Progenitor cell of endocrine pancreas (in vitro differentiated cells): ENCODE results near the gene TTLL11. TPM values are rescaled to one million over a fixed set of nuclear protein-coding genes. Genes with fewer than 3 reads are reported as not detected.

ENCODE experiments used
- DNase-seq: peaks from one replicate; pipeline ENCODE4 v3.0.0; 2021; ENCODE audit warnings: low spot score; ENCODE audit not compliant: unreplicated experiment
- H3K27ac Mint-ChIP-seq: 2 replicates; pipeline ENCODE4 v1.8.0; 2021; ENCODE audit warnings: mild to moderate bottlenecking, moderate library complexity, mixed read lengths
- H3K27me3 Mint-ChIP-seq: 2 replicates; pipeline ENCODE4 v1.8.0; 2021; ENCODE audit warnings: mixed read lengths
- H3K36me3 Mint-ChIP-seq: 2 replicates; pipeline ENCODE4 v1.8.0; 2022; ENCODE audit warnings: mixed read lengths; ENCODE audit not compliant: insufficient read depth
- H3K4me1 Mint-ChIP-seq: 2 replicates; pipeline ENCODE4 v1.8.0; 2021; ENCODE audit warnings: low read depth, mixed read lengths
- H3K4me3 Mint-ChIP-seq: 2 replicates; pipeline ENCODE4 v1.8.0; 2021; ENCODE audit warnings: low read depth, mild to moderate bottlenecking, moderate library complexity, mixed read lengths
- H3K9me3 Mint-ChIP-seq: 2 replicates; pipeline ENCODE4 v1.8.0; 2021; ENCODE audit warnings: low read depth, mixed read lengths
- total RNA-seq: library from RNA; stranded (reverse); gene quantifications from 2 replicates; pipeline ENCODE4 v1.2.1, GENCODE V29; 2021
- TF ChIP-seq, protein P1 (sequence below): fragments of 200-600 bp; sonication (generic); IDR thresholded peaks from one replicate; pipeline ENCODE4 v1.5.0; 2021; ENCODE audit warnings: antibody characterized with exemption, mild to moderate bottlenecking; ENCODE audit not compliant: unreplicated experiment

Gene TTLL11
- total RNA-seq, 1 donor from 2014 or later = 5.3 TPM

GRCh38 chr9:121807823-121808278 is 285.3 kb downstream of the TTLL11 start:
- TF ChIP-seq, protein P1, sequence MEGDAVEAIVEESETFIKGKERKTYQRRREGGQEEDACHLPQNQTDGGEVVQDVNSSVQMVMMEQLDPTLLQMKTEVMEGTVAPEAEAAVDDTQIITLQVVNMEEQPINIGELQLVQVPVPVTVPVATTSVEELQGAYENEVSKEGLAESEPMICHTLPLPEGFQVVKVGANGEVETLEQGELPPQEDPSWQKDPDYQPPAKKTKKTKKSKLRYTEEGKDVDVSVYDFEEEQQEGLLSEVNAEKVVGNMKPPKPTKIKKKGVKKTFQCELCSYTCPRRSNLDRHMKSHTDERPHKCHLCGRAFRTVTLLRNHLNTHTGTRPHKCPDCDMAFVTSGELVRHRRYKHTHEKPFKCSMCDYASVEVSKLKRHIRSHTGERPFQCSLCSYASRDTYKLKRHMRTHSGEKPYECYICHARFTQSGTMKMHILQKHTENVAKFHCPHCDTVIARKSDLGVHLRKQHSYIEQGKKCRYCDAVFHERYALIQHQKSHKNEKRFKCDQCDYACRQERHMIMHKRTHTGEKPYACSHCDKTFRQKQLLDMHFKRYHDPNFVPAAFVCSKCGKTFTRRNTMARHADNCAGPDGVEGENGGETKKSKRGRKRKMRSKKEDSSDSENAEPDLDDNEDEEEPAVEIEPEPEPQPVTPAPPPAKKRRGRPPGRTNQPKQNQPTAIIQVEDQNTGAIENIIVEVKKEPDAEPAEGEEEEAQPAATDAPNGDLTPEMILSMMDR = no peak
- Mint-ChIP-seq H3K27me3 (peaks cover 5% of the 10 kb centered on the region), H3K9me3 (peaks cover 13% of the 10 kb centered on the region), H3K4me3 (no peak overlapping the region), H3K27ac (no peak overlapping the region), H3K4me1 (no peaks in the 10 kb centered on the region), H3K36me3 (no peaks in the 10 kb centered on the region)
- no peak for DNase-seq

- TF ChIP-seq, protein P1 = no peak
- H3K4me3 Mint-ChIP-seq = no peak overlapping the region
- H3K27ac Mint-ChIP-seq = no peak overlapping the region
- DNase-seq = no peak
- peaks cover 13% of the 10 kb centered on the region for H3K9me3 Mint-ChIP-seq
- peaks cover 11% of the 10 kb centered on the region for H3K27me3 Mint-ChIP-seq
- H3K4me1 Mint-ChIP-seq = no peaks in the 10 kb centered on the region
- H3K36me3 Mint-ChIP-seq = no peaks in the 10 kb centered on the region
These were observed 285.9 kb downstream of the TTLL11 start for GRCh38 chr9:121807069-121807822.

DNA sequence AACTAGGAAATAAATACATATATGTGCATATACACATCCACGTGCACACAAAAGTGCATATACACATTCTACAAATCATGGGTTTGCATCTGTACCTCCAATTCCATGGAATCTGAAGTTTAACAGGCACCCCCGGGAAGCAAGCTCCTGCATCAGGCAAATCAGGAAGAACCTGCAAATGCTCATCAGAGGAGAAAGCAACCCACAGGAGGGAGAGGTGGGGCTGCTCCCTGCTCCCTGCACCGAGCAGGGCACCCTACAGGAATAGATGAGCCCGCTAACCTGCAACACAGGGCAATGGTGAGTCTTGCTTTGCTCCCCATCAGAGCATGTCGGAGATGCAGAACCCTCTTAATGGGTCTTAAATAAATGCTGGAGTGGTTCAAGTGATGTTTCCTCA is 290.4 kb downstream of the TTLL11 start:
- no peaks in the 10 kb centered on the region for H3K36me3 Mint-ChIP-seq
- H3K9me3 Mint-ChIP-seq = peaks cover 13% of the 10 kb centered on the region
- H3K4me1 Mint-ChIP-seq = peaks cover 1% of the 10 kb centered on the region
- TF ChIP-seq, protein P1 = no peak
- no peak overlapping the region for H3K4me3 Mint-ChIP-seq
- peaks cover 22% of the 10 kb centered on the region for H3K27me3 Mint-ChIP-seq
- no peak overlapping the region for H3K27ac Mint-ChIP-seq
- no peak for DNase-seq

- Mint-ChIP-seq H3K36me3 (no peaks in the 10 kb centered on the region), H3K27ac (no peak overlapping the region)
- TF ChIP-seq, protein P1 = no peak
These were observed 291.5 kb downstream of the TTLL11 start for GRCh38 chr9:121801579-121801978.

DNA sequence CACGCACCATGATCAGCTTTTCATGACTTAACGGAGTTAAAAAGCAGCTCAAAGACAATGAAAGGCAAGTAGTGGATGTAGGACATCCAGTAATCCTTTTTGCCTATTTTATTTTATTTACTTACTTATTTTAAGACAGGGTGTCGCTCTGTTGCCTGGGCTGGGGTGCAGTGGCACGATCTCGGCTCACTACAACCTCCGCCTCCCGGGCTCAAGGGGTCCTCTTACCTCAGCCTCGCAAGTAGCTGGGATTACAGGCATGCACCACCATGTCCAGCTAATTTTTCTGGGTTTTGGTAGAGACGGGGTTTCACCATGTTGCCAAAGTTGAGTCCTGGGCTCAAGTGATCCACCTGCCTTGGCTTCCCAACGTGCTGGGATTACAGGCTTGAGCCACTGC is 292.7 kb downstream of the TTLL11 start:
- H3K4me1 Mint-ChIP-seq = peaks cover 1% of the 10 kb centered on the region
- TF ChIP-seq, protein P1 = no peak
- DNase-seq = no peak
- no peaks in the 10 kb centered on the region for H3K36me3 Mint-ChIP-seq
- no peak overlapping the region for H3K27ac Mint-ChIP-seq
- peaks cover 27% of the 10 kb centered on the region for H3K27me3 Mint-ChIP-seq
- no peak overlapping the region for H3K4me3 Mint-ChIP-seq
- H3K9me3 Mint-ChIP-seq = peaks cover 13% of the 10 kb centered on the region

More at GRCh38 chr9:121801579-121801978, 291.5 kb downstream of the TTLL11 start:
- Mint-ChIP-seq H3K9me3 (peaks cover 13% of the 10 kb centered on the region), H3K4me3 (no peak overlapping the region), H3K27me3 (peaks cover 27% of the 10 kb centered on the region), H3K4me1 (peaks cover 1% of the 10 kb centered on the region)
- no peak for DNase-seq
